Heart left ventricle (tissue), 16 donors: ENCODE measurements around the gene PIM3. TPM values are rescaled to one million over a fixed set of nuclear protein-coding genes. Genes with fewer than 3 reads are reported as not detected.

ENCODE experiments used
- ATAC-seq, 4 donors: fragments of 200-7000 bp; cut with Tn5 transposase; one replicate each; pipeline ENCODE4 v1.9.1; 2020 to 2022; ENCODE audit warnings: moderate library complexity in 4 of 4, mild to moderate bottlenecking in 3 of 4, moderate number of reproducible peaks in 1 of 4
- DNase-seq, 5 donors: peaks; one replicate each; pipeline ENCODE4 v3.0.0-alpha.2; 2020
- H3K27ac ChIP-seq, 12 donors: fragments of 200-600 bp; sonication (generic) in 4 of 12; one replicate each; pipeline versions ENCODE4 v1.5.0 to v1.8.0; 2016 to 2022; ENCODE audit warnings: mild to moderate bottlenecking in 2 of 12
- H3K27me3 ChIP-seq, 9 donors: fragments of 200-600 bp; sonication (generic) in 2 of 9; one replicate each; pipeline versions ENCODE4 v1.5.1 to v1.8.0; 2016 to 2022; ENCODE audit warnings: mild to moderate bottlenecking in 3 of 9
- H3K36me3 ChIP-seq, 9 donors: fragments of 200-600 bp; sonication (generic) in 2 of 9; one replicate each; pipeline versions ENCODE4 v1.5.0 to v1.8.0; 2018 to 2022; ENCODE audit warnings: mild to moderate bottlenecking in 2 of 9
- H3K4me1 ChIP-seq, 12 donors: fragments of 200-600 bp; sonication (generic) in 4 of 12; one replicate each; pipeline versions ENCODE4 v1.5.0 to v1.8.0; 2016 to 2022; ENCODE audit warnings: mild to moderate bottlenecking in 3 of 12
- H3K4me3 ChIP-seq, 12 donors: fragments of 200-600 bp; sonication (generic) in 4 of 12; one replicate each; pipeline versions ENCODE4 v1.5.0 to v1.8.0; 2017 to 2022; ENCODE audit warnings: mild to moderate bottlenecking in 9 of 12, moderate library complexity in 4 of 12
- H3K9me3 ChIP-seq, 12 donors: fragments of 200-600 bp; sonication (generic) in 4 of 12; one replicate each; pipeline versions ENCODE4 v1.5.0 to v1.8.0; 2016 to 2022; ENCODE audit warnings: mild to moderate bottlenecking in 1 of 12
- CTCF ChIP-seq, 12 donors: fragments of 200-600 bp; sonication (generic) in 4 of 12; IDR thresholded peaks; one replicate each; pipeline versions ENCODE4 v1.5.0 to v1.8.0; 2018 to 2022; ENCODE audit warnings: antibody characterized with exemption in 12 of 12, mild to moderate bottlenecking in 5 of 12
- POLR2A ChIP-seq, 2 donors: fragments of 450-650 bp; IDR thresholded peaks; one replicate each; pipeline ENCODE4 v1.6.1; 2017; ENCODE audit warnings: antibody characterized with exemption in 2 of 2, mild to moderate bottlenecking in 2 of 2, moderate library complexity in 2 of 2
- WGBS, 4 donors: extraction: QIAGEN DNeasy Blood & Tissue Kit in 2 of 4; methylation state at CpG; one replicate each; pipeline versions ENCODE4 v1.1.5 to v1.1.7; 2013 to 2018; 5-methylcytosine and 5-hydroxymethylcytosine counted together
- intact Hi-C, 10 donors: fragments of 100-400 bp; cut with DNase I; formaldehyde crosslinking; loops; one replicate each; pipeline versions ENCODE4 v1.11.1 to v1.14.2; 2022
- polyA plus RNA-seq, 2 donors: library from polyadenylated mRNA; stranded (reverse); fragments of 200-250 nt; gene quantifications; one replicate each; pipeline ENCODE4 v1.2.3, GENCODE V29; 2013
- total RNA-seq, 9 donors: library from RNA; depleted of rRNA in 2 of 9; stranded (reverse); fragments of >200 nt in 2 of 9; fragmentation: NEBNext Ultra II Directional in 3 of 9; extraction: Animal tissue kit (Norgen Biotek cat#: 25700) in 3 of 9; gene quantifications; one replicate each; pipeline versions ENCODE4 v1.1.0 to v1.2.4, GENCODE V29; 2016 to 2023
- donor health status: ischemic (EF 13 %, LVEDD 7.1; RV severe dilation, severe dysfunction).
- donor health status: healthy with polysubstance abuse.
- donor health status: DM: no; HTN: yes; CAD: no.
- donor health status: DM: no; HTN: no; CAD: no.
- donor health status: ischemic (EF 25% LVEDD 6.9; RV normal size, moderate dysfunction).
- donor health status: ischemic (EF 25% LVEDD 5.7; RV mildly dilated, moderate dysfunction).
- donor health status: healthy.
- donor health status: DM: yes; HTN: yes; CAD: no.
- donor health status: ischemic (EF 35%, LVEDD 5.7; RV mildly dilated, moderate dysfunction).
- donor health status: nonischemic (EF 11% LVEDD 7.7; RV severe dilation, severe dysfunction).
- donor health status: DM: yes; HTN: yes; CAD: no.
- donor health status: PGD.
- donor health status: ischemic (EF 29% LVEDD 5.4; RV normal size, mild dysfunction).
- donor health status: nonischemic (EF 23%, LVEDD 6.1; RV moderate dilation, normal function).

Gene PIM3
- total and polyA plus RNA-seq, 11 donors = 37.7 to 118 (median 50.2) TPM

GRCh38 chr22:49973018-49973961, 12.7 kb downstream of the PIM3 start:
- Histone ChIP-seq H3K9me3 (no peaks in the 10 kb centered on the region), H3K36me3 (no peaks in the 10 kb centered on the region), H3K4me3 (no peak overlapping the region), H3K27me3 (no peaks in the 10 kb centered on the region), H3K27ac (no peak overlapping the region), H3K4me1 (peaks cover 0 to 48% (median 23%) of the 10 kb centered on the region in 12 donors)
- intact Hi-C loops = loop anchor here in 3 of 10 donors (5.0 kb wide), 2 partner anchors 36 to 41 kb away; no protein-coding TSS in a partner anchor
- no peak for ATAC-seq
- WGBS, 4 donors = 87 to 93% (median 90%) methylated on average over 5 of the region's 5 CpGs
- no peak for TF ChIP-seq POLR2A (IDR thresholded peaks at IDR 0.05)
- no peak for TF ChIP-seq CTCF (IDR thresholded peaks at IDR 0.05)
- DNase-seq = no peak

GRCh38 chr22:49975543-49976389, 15.2 kb downstream of the PIM3 start:
- TF ChIP-seq CTCF (IDR thresholded peaks at IDR 0.05) = no peak
- TF ChIP-seq POLR2A (IDR thresholded peaks at IDR 0.05) = no peak
- DNase-seq = peak in 2 of 5 donors; percentile 21 to 23
- peaks cover 0 to 24% (median 12%) of the 10 kb centered on the region in 12 donors for H3K4me1 ChIP-seq
- ATAC-seq = no peak
- WGBS, 4 donors = 31 to 54% (median 46%) methylated on average over 17 of the region's 17 CpGs
- no peak overlapping the region for H3K4me3 ChIP-seq
- H3K27me3 ChIP-seq = no peaks in the 10 kb centered on the region
- H3K9me3 ChIP-seq = peaks cover 0 to 14% (median 0%) of the 10 kb centered on the region in 12 donors
- intact Hi-C loops = loop anchor here in 2 of 10 donors (5.0 kb wide), 2 partner anchors 43 to 57 kb away; no protein-coding TSS in a partner anchor
- H3K27ac ChIP-seq = peak overlapping the region in 2 of 12 donors; percentile 23 to 52
- H3K36me3 ChIP-seq = no peaks in the 10 kb centered on the region

DNA sequence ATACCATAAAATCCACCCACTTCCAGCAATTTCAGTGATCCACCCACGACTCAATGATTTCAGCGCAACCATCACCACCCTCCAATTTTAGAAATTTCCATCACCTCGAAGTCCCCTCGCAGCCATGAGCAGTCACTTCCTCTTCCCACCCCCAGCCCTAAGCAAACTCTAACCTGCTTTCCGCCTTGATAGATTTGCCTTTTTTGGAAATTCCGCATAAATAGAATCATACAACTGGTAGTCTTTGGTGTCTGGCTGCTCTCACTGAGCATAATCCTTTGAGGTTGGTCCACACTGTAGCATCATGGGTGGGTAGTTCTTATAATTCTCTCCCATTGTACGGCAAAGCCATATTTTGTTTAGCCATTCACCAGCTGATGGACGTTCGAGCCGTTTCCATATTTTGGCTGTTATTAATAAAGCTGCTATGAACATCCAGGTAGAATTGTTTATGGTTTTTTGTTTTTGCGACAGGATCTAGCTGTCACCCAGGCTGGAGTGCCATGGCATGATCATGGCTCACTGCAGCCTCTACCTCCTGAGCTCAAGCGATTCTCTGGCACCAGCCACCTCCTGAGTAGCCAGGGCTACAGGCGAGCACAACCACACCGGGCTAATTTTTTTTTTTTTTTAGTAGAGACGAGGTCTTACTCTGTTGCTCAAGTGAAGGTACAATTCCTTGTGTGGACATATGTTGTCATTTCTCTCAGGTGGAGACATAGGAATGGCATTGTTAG, 16.0 kb downstream of the PIM3 start:
- H3K9me3 ChIP-seq = peaks cover 0 to 14% (median 0%) of the 10 kb centered on the region in 12 donors
- DNase-seq = no peak
- peak overlapping the region in 2 of 12 donors; percentile 23 to 52 for H3K27ac ChIP-seq
- H3K27me3 ChIP-seq = peaks cover 0 to 3% (median 0%) of the 10 kb centered on the region in 9 donors
- 69 to 71% (median 69%) methylated on average over 15 of the region's 15 CpGs for WGBS, 4 donors
- no peak overlapping the region for H3K4me3 ChIP-seq
- no peaks in the 10 kb centered on the region for H3K36me3 ChIP-seq
- ATAC-seq = no peak
- TF ChIP-seq CTCF (IDR thresholded peaks at IDR 0.05) (no peak), POLR2A (IDR thresholded peaks at IDR 0.05) (no peak)
- H3K4me1 ChIP-seq = peaks cover 0 to 16% (median 5%) of the 10 kb centered on the region in 12 donors
- intact Hi-C loops = loop anchor here in 2 of 10 donors (5.0 kb wide), 2 partner anchors 44 to 56 kb away; no protein-coding TSS in a partner anchor
